HuH-7.5 (cell line): ENCODE data around the gene STX18.
"Not testable (repeated sequence)": the region's sequence is repeated elsewhere in the genome, so short reads cannot be mapped to it uniquely, and the experiment has no call there.

Experiments
- DNase-seq: peaks from one replicate; pipeline ENCODE4 v3.0.0; 2011; ENCODE audit warnings: low spot score

Gene STX18

DNA sequence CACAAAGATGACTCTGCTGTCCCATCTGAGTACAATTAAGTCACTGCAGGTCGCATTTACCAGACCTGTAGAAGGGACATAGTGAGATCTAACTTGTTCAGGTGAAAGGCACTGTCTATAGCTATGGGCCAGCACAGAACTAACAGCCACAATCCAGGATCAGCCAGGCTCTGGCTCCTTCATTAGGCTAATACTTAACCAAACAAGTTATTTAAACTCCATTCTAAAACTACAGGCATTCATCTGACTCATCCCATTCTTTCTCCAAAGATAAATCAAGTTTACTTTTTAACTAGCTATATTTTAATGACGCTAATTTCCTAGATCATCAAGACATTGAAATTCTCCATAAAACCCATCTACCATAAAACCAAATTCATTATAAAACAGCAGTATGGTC is 62.5 kb downstream of the STX18 start:
- DNase-seq, result no peak

GRCh38 chr4:4477796-4478195 is 64.1 kb downstream of the STX18 start:
- DNase-seq, result no peak

DNA sequence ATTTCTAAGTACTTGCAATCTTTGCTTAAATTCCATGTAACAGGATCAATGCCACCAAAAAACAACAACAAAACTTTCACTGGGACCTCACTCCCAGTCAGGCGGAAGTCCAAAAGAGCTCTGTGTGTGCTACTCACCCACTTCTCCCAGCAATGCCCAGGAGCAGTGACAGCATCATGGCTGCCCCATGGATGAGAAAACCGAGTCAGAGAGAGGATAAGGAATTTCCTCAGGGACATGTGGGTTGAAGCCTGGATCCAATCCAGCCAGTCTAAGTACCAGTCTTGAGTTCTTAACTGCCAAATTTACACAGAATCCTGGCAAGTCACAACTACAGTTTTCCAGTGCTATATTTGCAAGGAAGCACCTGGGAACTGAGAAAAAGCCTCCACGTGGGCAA is 64.5 kb downstream of the STX18 start:
- no peak for DNase-seq

DNA sequence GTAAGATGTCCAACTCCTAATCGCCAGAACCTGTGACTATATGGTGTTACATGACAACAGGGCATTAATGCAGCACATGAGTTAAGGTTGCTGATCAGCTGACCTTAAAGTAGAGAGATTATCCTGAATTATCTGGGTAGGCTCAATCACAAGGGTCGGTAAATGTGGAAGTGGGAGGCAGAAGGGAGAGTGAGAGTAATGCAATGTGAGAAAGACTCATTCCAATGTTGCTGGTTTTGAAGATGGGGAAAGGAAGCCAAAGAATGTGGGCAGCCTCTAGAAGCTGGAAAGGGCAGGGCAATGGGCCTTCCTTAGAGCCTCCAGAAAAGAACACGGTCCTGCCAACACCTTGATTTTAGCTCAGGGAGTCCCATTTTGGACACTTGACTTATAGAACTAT is 67.4 kb downstream of the STX18 start:
- DNase-seq, result no peak

DNA sequence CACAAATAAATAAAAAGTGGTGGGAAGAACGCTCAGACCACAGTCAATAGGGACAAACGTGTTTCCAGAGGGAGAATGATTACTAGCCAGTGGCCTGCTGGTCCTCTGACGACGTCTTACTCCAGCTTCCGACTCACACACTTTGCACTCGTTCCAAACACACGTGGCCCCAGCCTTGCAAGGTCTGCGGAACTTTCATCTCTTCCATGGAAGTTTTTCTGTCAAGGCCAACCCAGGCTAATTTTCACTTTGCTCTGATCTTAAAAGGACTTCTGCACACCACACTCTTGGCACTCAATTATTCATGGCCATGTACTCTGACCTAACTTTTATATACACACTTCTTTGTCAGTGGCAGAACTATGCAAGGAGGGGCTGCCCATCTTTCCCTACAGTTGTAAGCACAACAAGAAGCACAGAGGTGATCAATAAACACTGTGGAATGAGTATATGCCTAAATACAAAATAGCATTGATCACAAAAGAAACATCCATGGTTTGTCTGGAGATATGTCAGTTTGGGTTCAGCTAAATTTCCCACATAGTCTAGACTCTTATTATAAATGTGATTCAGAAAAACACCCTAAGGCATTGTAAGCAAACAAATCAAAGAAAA is 69.4 kb downstream of the STX18 start:
- DNase-seq, result no peak

GRCh38 chr4:4471195-4471594 is 70.7 kb downstream of the STX18 start:
- no peak for DNase-seq

DNA sequence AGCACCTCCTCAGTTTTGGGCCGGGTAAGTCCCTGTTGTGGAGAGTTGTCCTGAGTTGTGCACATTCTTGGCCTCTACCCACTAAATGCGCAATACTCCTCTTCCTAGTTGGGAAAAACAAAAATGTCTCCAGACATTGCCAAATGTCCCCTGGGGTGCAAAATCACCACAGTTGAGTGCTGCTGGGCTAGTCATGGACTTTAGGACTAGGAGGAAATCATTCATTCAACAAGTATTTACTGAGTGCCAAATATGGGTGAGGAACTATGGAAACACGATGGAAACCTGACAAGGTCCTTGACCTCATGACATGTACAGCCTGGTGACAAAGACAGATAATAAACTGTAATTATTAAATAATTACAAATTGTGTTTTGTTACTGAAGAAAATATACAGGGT is 71.6 kb downstream of the STX18 start:
- DNase-seq, result no peak

DNA sequence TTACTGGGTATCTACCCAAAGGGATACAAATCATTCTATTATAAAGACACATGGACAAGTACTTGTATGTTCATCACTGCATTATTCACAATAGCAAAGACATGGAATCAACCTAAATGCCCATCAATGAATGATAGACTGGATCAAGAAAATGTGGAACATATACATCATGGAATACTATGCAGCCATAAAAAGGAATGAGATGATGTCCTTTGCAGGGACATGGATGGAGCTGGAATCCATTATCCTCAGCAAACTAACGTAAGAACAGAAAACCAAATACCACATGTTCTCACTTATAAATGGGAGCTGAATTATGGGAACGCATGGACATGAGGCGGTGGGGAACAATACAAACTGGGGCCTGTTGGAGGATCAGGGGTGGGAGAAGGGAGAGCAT is 76.6 kb downstream of the STX18 start:
- DNase-seq, result not testable (repeated sequence)

- no peak for DNase-seq
Measured at GRCh38 chr4:4462970-4463369, 78.9 kb downstream of the STX18 start.

GRCh38 chr4:4461850-4462249 is 80.0 kb downstream of the STX18 start:
- no peak for DNase-seq

- no peak for DNase-seq
Measured at GRCh38 chr4:4461178-4461577, 80.7 kb downstream of the STX18 start.

DNA sequence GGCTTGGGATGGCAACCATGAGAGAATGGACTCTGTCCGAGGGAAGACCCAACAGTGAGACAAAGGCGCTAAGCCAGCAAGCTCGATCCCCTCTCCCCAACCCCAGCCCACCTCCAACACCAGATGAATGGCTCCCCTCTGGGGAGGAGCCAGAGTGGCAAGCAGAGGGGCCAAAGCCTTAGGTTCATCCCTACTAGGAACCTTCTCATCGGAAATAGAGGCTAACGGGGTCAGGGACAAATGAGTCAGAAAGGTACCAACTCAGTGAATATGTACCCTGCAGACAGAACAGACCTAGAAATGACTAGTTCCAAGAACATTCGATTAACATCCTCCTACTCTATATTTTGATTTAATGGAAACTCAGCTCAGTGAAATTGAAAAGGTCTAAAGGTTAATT is 81.1 kb downstream of the STX18 start:
- DNase-seq, result no peak

GRCh38 chr4:4459181-4459580 is 82.7 kb downstream of the STX18 start:
- DNase-seq, result no peak

DNA sequence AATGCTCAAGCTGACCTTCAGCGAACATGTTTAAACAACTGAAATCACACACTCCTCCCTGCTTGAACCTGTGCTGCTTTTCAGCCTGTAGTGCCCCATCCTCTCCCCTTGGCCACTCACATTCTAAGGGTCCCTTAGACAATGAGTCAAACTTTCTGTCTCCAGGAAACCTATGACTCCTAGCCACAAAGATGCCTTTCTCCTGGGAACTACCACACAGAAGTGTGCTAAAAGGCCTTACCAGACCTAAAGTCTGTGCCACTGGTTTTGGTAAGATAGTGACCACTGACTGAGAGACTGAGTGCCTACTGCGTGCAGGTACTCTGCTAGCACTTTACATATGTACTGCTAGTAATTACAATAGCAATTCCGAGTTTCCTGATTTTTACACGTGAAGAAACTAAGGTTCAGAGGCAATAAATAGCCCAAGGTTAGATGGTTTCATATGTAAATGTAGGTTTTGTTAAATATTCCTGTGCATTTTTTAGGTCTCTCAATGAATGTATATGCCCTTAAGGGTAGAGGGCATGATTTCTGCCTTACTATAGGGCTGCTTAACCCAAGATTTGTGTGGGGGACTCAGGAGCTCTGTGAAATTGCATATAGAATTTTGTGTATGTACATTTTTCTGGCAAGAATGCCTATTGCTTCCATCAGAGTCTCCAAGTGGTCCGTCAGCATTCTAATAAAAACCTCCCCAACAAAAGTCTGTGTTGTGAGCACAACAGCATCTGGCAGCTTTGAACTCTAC is 83.9 kb downstream of the STX18 start:
- no peak for DNase-seq

DNA sequence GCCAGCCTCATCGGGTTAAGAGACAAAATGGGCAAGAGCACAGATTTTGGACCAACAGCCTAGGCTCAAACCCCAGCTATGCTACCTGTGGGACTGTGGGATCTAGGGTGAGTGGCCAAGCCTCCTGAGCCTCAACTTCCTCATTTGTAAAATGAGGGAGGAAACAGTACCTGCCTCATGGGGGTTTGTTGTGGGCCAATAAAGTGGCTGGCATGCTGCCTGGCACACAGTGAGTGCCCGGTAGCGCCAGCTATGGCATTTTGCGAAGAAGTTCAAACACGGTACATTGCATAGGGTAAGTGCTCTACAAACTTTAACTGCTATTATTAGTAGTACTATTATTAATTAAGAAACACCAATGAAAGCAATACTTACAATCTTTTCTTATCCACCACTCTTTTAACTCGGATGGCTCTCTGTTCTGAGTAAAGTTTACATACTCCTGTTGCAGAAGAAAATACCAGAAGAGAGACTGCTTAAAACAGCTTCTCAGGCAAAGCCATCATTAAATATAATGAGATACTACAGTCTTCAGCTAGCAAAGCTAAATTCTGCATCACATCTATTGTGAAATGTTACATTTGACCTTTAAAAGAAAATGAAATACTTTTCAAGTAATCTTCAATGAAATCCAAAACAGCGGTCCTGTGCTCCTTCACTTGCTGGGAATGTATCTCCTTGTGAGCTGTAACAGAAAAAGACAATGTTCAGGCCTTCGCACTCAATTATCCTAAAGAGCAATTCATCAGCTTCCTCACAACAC is 84.9 kb downstream of the STX18 start:
- DNase-seq, result no peak

DNA sequence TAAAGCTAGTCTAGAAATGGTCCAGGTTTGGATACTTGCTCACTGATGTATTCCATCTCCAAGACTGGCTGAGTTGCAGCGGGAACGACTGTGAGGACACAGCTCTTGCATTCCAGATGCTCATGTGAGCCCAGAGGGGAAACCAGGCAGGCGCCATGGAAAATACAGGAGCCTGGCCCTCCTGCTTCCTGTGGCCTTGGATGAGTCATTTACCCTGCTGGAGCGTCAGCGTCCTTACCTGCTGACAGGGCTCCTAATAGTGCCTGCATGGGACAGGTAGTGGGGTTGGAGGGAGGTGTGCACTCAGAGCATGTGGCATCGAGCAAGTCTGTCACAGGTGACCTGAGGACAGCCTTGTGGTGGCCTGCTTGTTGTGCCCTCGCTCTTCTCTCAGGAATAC is 85.5 kb downstream of the STX18 start:
- DNase-seq, result no peak

GRCh38 chr4:4455210-4455865 is 86.5 kb downstream of the STX18 start:
- no peak for DNase-seq

- no peak for DNase-seq
Measured at GRCh38 chr4:4446434-4446833, 95.4 kb downstream of the STX18 start.

DNA sequence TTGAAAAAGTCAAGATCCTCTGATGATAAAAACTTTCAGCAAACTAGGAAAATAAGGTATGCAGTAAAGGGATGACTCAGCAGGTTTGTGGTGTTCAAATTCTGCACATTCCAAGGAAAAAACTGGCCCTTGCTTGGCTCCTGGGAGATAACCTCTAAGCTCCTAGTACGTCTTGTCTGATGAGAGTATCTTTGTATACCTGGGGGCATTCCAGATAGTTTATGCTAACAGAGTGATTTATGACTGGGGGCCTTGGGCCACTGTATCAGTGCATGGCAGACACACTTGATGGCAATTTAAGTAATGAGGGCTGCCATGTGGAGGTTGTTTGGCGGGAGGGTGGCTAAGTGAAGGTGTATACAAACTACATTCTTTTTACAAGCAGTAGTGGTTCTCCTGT is 98.0 kb downstream of the STX18 start:
- DNase-seq, result no peak

DNA sequence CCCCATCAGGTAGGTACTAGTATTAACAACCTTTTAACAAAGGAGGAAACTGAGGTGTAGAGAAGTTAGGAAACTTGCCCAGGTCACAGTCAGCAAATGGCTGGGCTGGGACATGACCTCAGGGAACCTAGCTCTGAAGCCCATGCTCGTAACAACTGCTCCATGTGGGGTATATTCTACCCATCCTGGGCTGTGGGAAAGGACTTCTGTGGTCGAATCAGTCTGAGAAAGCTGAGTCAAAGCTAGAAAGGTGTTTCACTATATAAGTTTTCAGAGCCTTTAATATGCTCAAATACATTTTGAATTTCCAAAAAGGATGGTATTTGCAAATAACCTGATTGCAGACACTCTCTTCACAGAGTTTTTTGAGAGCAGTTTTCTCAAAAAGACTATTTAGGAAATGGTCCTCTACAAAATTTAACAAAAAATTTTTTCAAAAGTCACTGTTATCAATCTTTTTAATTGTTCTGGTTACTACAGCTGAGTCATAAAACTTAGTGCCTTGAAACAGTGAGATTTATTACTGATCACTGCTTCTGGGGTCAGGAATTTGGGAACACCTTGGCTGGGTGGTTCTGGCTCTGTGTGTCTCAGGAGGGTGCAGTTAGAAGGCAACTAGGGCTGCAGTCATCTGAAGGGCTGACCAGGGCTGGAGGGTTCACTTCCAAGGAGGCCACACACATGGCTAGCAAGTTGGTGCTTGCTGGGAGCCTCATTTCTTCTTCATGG is 101.4 kb downstream of the STX18 start:
- DNase-seq, result no peak

DNA sequence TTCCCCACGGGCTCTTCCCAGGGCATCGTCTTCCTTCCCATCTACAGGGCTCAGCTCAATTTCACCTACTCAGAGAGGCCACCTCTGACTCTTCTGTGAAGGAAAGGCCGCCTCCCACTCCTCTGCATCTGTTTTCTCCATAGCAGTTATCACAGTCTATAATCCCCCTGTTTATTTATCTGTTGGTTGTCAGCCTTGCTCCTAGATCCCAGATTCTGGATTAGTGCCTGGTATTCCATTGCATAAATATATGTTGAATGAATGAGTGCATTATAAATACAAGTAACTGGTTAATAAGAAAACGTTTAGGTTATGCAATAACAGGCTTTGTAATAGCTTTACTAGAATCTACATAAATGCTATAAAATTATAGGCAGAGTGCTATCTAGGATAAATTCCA is 102.1 kb downstream of the STX18 start:
- DNase-seq, result no peak

DNA sequence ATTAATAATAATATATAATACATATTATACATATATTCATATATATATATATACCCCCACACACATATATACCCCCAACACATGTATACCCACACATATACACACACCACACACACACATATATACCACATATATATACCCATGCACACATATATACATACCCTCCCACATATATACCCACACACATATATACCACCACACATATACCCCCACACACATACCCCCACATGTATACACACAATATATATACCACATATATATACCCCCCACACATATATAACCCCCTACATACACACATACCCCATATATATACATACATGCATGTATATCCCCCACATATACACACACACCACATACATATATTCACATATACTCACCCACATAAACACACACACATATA is 103.0 kb downstream of the STX18 start:
- DNase-seq, result no peak
